ENCODE results near the gene RABEP2.
"Not testable (repeated sequence)": the region's sequence is repeated elsewhere in the genome, so short reads cannot be mapped to it uniquely, and the experiment has no call there.

Gene RABEP2

DNA sequence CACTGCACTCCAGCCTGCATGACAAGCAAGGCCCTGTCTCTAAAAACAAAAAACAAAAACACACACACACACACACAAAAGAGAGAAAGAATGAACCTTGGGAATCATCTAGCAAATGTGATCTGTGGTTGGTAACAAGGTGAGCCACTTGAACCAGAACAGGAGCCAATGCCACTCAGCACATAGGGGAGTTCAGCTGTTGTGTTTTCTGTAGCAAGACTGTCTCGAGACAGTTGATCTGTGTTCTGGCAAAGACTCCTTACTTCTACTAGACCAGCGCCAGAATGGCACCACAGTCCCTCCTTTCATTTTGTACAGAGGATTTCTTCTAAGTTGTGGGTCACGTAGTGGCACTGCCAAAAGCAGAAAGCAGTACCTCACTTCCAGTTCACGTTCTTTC, 26.1 kb downstream of the RABEP2 start:
- no peak for DNase-seq (ENCODE audit: low read depth)
- no peak for TF ChIP-seq CTCF (IDR thresholded peaks at IDR 0.05; ENCODE audit: insufficient read depth, low read depth, low read length, missing control alignments)
- H3K4me3 ChIP-seq (ENCODE audit: low read depth, low read length), result no peak overlapping the region

DNA sequence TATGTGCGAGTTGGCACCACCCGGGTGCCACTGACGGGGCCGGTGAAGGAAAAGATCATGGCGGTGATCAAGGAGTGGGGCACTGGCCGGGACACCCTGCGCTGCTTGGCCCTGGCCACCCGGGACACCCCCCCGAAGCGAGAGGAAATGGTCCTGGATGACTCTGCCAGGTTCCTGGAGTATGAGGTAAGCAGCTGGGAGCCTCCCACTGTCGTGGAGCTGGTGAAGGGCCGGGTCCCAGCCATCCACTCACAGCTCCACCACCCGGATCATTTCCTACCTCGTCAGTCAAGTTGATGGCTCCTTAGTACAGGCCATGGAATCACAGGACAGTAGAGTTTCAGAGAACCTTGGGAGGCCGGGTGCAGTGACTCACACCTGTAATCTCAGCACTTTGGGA, 26.8 kb downstream of the RABEP2 start:
- TF ChIP-seq CTCF (IDR thresholded peaks at IDR 0.05; ENCODE audit: insufficient read depth, low read depth, low read length, missing control alignments), result no peak
- no peak for DNase-seq (ENCODE audit: low read depth)
- H3K4me3 ChIP-seq (ENCODE audit: low read depth, low read length), result no peak overlapping the region

- no peak overlapping the region for H3K4me3 ChIP-seq (ENCODE audit: low read depth, low read length)
- no peak for TF ChIP-seq CTCF (IDR thresholded peaks at IDR 0.05; ENCODE audit: insufficient read depth, low read depth, low read length, missing control alignments)
- no peak for DNase-seq (ENCODE audit: low read depth)
These were observed 27.2 kb downstream of the RABEP2 start for GRCh38 chr16:28897826-28898225.

DNA sequence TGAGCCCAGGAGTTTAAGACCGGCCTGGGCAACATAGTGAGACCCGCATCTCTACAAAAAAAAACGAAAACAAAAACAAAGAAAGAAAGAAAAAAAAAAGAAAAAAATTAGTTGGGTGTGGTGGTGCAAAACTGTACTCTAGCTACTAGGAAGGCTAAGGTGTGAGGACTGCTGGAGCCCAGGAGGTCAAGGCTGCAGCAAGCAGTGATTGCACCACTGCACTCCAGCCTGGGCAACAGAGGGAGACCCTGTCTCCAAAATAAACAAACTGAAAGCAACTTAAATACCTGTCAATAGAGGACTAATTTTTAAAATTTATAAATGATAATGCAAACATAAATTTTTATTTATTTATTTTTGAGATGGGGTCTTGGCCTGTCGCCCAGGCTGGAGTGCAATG, 29.4 kb downstream of the RABEP2 start:
- TF ChIP-seq CTCF (IDR thresholded peaks at IDR 0.05; ENCODE audit: insufficient read depth, low read depth, low read length, missing control alignments), result no peak
- no peak overlapping the region for H3K4me3 ChIP-seq (ENCODE audit: low read depth, low read length)
- no peak for DNase-seq (ENCODE audit: low read depth)

DNA sequence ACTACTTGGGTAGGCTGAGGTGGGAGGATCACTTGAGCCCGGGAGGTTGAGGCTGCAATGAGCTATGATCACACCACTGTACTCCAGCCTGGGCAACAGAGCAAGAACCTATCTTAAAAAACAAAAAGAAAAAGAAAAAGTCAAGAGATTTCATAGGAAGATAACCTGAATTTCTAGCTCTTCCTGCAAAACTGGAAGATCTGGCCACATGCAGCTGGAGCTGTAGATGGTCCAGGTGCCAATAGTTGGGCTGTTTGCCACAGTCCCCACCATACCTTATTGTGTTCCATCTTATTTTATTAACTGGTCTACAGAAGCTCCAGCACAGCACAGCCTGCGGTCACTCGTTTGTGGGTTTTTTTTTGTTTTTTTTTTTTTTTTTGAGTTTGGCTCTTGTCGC, 31.7 kb downstream of the RABEP2 start:
- H3K4me3 ChIP-seq (ENCODE audit: low read depth, low read length), result no peak overlapping the region
- DNase-seq (ENCODE audit: low read depth), result no peak
- TF ChIP-seq CTCF (IDR thresholded peaks at IDR 0.05; ENCODE audit: insufficient read depth, low read depth, low read length, missing control alignments), result no peak

DNA sequence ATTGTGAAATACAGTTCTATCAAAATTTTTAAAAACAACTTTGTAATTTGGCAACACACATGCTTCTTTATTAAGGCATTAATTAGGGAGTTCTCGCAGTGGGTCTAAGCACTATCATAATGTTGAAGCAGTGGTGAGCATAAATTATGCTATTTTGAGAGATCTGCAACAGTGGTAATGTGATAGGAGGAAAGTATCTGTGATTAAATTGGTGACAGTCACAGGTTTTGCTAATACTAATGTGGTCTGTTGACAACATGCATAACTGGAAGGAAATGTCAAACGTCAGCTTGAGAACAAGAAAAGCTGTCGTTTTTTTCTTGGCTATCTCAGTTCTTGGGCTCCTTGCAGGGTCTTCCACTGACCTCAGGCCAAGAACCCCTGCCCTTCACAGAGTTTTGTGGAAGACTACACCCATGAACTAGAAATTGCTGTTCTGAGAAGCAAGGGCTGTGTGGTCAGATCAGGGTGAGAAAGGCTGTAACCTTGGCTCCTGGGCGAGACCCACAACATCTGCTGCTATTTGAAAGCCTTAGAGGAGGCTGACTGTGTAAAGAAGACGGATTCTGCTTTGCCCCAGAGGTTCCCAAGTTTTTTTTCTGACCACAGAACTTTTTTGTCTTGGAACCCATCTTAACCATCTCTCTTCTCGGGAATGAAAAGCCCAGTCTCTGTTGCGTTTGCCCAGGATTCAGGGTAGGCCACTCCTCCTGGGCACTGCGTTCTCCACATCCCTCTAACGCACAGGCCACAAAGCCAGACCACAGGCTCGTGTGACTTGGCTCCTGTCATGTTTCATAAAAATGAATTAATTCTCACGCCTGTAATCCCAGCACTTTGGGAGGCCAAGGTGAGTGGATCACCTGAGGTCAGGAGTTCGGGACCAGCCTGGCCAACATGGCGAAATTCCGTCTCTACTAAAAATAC, 32.8 kb downstream of the RABEP2 start:
- no peak overlapping the region for H3K4me3 ChIP-seq (ENCODE audit: low read depth, low read length)
- no peak for DNase-seq (ENCODE audit: low read depth)
- TF ChIP-seq CTCF (IDR thresholded peaks at IDR 0.05; ENCODE audit: insufficient read depth, low read depth, low read length, missing control alignments), result no peak

DNA sequence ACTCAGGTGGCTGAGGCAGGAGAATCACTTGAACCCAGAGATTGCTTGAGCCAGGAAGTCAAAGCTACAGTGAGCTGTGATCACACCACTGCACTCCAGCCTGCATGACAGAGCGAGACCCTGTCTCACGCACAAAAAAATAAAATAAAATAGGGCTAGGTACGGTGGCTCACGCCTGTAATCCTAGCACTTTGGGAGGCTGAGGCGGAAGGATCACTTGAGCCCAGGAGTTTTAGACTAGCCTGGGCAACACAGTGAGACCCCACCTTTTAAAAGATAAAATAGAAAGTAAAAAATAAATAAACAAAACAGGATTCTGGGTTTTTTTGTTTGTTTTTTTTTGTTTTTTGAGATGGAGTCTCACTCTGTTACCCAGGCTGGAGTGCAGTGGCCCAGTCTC, 34.7 kb downstream of the RABEP2 start:
- H3K4me3 ChIP-seq (ENCODE audit: low read depth, low read length); DNase-seq (ENCODE audit: low read depth): not testable (repeated sequence)
